ENCODE data around the gene TADA2A.

TADA2A gene

GRCh38 chr17:37375706-37376105 lies 31.0 kb upstream of the TADA2A start, which contains the start of gene C17orf78:
C17orf78 (plus strand) TSS chr17:37375985; CDS start chr17:37376093, 108 bp downstream.
- Histone ChIP-seq H3K9me3 (ENCODE audit: control insufficient read depth in 5 of 5, low read length in 5 of 5) (no peaks in the 10 kb centered on the region), H3K36me3 (ENCODE audit: control insufficient read depth in 5 of 5, insufficient read depth in 5 of 5, low read length in 5 of 5) (no peaks in the 10 kb centered on the region), H3K4me3 (ENCODE audit: low read depth in 1 of 5, low read length in 5 of 5) (no peak within 1 kb of the TSS), H3K27ac (ENCODE audit: low read depth, low read length) (no peak within 1 kb of the TSS), H3K27me3 (ENCODE audit: control insufficient read depth in 5 of 5, insufficient read depth in 4 of 5, low read length in 5 of 5) (no peaks in the 10 kb centered on the region), H3K4me1 (ENCODE audit: control insufficient read depth in 5 of 5, insufficient read depth in 5 of 5, low read length in 5 of 5) (peaks cover 0 to 4% (median 0%) of the 10 kb centered on the region in 5 donors), H3K9ac (ENCODE audit: low read length in 5 of 5) (no peak within 1 kb of the TSS)

GRCh38 chr17:37382056-37382455 lies 24.6 kb upstream of the TADA2A start:
- H3K4me1 ChIP-seq (ENCODE audit: control insufficient read depth in 5 of 5, insufficient read depth in 5 of 5, low read length in 5 of 5): no peaks in the 10 kb centered on the region
- H3K9ac ChIP-seq (ENCODE audit: low read length in 5 of 5): no peak overlapping the region
- H3K27me3 ChIP-seq (ENCODE audit: control insufficient read depth in 5 of 5, insufficient read depth in 4 of 5, low read length in 5 of 5): no peaks in the 10 kb centered on the region
- no peaks in the 10 kb centered on the region for H3K36me3 ChIP-seq (ENCODE audit: control insufficient read depth in 5 of 5, insufficient read depth in 5 of 5, low read length in 5 of 5)
- no peak overlapping the region for H3K27ac ChIP-seq (ENCODE audit: low read depth, low read length)
- no peak overlapping the region for H3K4me3 ChIP-seq (ENCODE audit: low read depth in 1 of 5, low read length in 5 of 5)
- no peaks in the 10 kb centered on the region for H3K9me3 ChIP-seq (ENCODE audit: control insufficient read depth in 5 of 5, low read length in 5 of 5)

GRCh38 chr17:37384560-37385149 lies 22.0 kb upstream of the TADA2A start:
- Histone ChIP-seq H3K27ac (ENCODE audit: low read depth, low read length) (no peak overlapping the region), H3K4me3 (ENCODE audit: low read depth in 1 of 5, low read length in 5 of 5) (no peak overlapping the region), H3K27me3 (ENCODE audit: control insufficient read depth in 5 of 5, insufficient read depth in 4 of 5, low read length in 5 of 5) (no peaks in the 10 kb centered on the region), H3K4me1 (ENCODE audit: control insufficient read depth in 5 of 5, insufficient read depth in 5 of 5, low read length in 5 of 5) (no peaks in the 10 kb centered on the region), H3K36me3 (ENCODE audit: control insufficient read depth in 5 of 5, insufficient read depth in 5 of 5, low read length in 5 of 5) (peaks cover 0 to 3% (median 0%) of the 10 kb centered on the region in 5 donors), H3K9me3 (ENCODE audit: control insufficient read depth in 5 of 5, low read length in 5 of 5) (no peaks in the 10 kb centered on the region), H3K9ac (ENCODE audit: low read length in 5 of 5) (peak overlapping the region in 1 of 5 donors; percentile 2)

- H3K36me3 ChIP-seq (ENCODE audit: control insufficient read depth in 5 of 5, insufficient read depth in 5 of 5, low read length in 5 of 5): peaks cover 0 to 3% (median 0%) of the 10 kb centered on the region in 5 donors
- no peaks in the 10 kb centered on the region for H3K27me3 ChIP-seq (ENCODE audit: control insufficient read depth in 5 of 5, insufficient read depth in 4 of 5, low read length in 5 of 5)
- no peak overlapping the region for H3K27ac ChIP-seq (ENCODE audit: low read depth, low read length)
- no peak overlapping the region for H3K4me3 ChIP-seq (ENCODE audit: low read depth in 1 of 5, low read length in 5 of 5)
- H3K9ac ChIP-seq (ENCODE audit: low read length in 5 of 5): no peak overlapping the region
- no peaks in the 10 kb centered on the region for H3K9me3 ChIP-seq (ENCODE audit: control insufficient read depth in 5 of 5, low read length in 5 of 5)
- H3K4me1 ChIP-seq (ENCODE audit: control insufficient read depth in 5 of 5, insufficient read depth in 5 of 5, low read length in 5 of 5): no peaks in the 10 kb centered on the region
These were observed 21.2 kb upstream of the TADA2A start for GRCh38 chr17:37385474-37385990.

- no peaks in the 10 kb centered on the region for H3K4me1 ChIP-seq (ENCODE audit: control insufficient read depth in 5 of 5, insufficient read depth in 5 of 5, low read length in 5 of 5)
- peaks cover 0 to 3% (median 0%) of the 10 kb centered on the region in 5 donors for H3K36me3 ChIP-seq (ENCODE audit: control insufficient read depth in 5 of 5, insufficient read depth in 5 of 5, low read length in 5 of 5)
- no peaks in the 10 kb centered on the region for H3K9me3 ChIP-seq (ENCODE audit: control insufficient read depth in 5 of 5, low read length in 5 of 5)
- H3K4me3 ChIP-seq (ENCODE audit: low read depth in 1 of 5, low read length in 5 of 5): no peak overlapping the region
- H3K27me3 ChIP-seq (ENCODE audit: control insufficient read depth in 5 of 5, insufficient read depth in 4 of 5, low read length in 5 of 5): no peaks in the 10 kb centered on the region
- no peak overlapping the region for H3K27ac ChIP-seq (ENCODE audit: low read depth, low read length)
- H3K9ac ChIP-seq (ENCODE audit: low read length in 5 of 5): no peak overlapping the region
These were observed 20.2 kb upstream of the TADA2A start for GRCh38 chr17:37386462-37386861.

GRCh38 chr17:37388266-37388665 lies 18.4 kb upstream of the TADA2A start:
- Histone ChIP-seq H3K36me3 (ENCODE audit: control insufficient read depth in 5 of 5, insufficient read depth in 5 of 5, low read length in 5 of 5) (peaks cover 0 to 3% (median 0%) of the 10 kb centered on the region in 5 donors), H3K4me1 (ENCODE audit: control insufficient read depth in 5 of 5, insufficient read depth in 5 of 5, low read length in 5 of 5) (no peaks in the 10 kb centered on the region), H3K9ac (ENCODE audit: low read length in 5 of 5) (no peak overlapping the region), H3K27me3 (ENCODE audit: control insufficient read depth in 5 of 5, insufficient read depth in 4 of 5, low read length in 5 of 5) (no peaks in the 10 kb centered on the region), H3K27ac (ENCODE audit: low read depth, low read length) (no peak overlapping the region), H3K4me3 (ENCODE audit: low read depth in 1 of 5, low read length in 5 of 5) (no peak overlapping the region), H3K9me3 (ENCODE audit: control insufficient read depth in 5 of 5, low read length in 5 of 5) (no peaks in the 10 kb centered on the region)

- Histone ChIP-seq H3K27ac (ENCODE audit: low read depth, low read length) (no peak overlapping the region), H3K27me3 (ENCODE audit: control insufficient read depth in 5 of 5, insufficient read depth in 4 of 5, low read length in 5 of 5) (no peaks in the 10 kb centered on the region), H3K36me3 (ENCODE audit: control insufficient read depth in 5 of 5, insufficient read depth in 5 of 5, low read length in 5 of 5) (peaks cover 0 to 3% (median 0%) of the 10 kb centered on the region in 5 donors), H3K4me3 (ENCODE audit: low read depth in 1 of 5, low read length in 5 of 5) (no peak overlapping the region), H3K9me3 (ENCODE audit: control insufficient read depth in 5 of 5, low read length in 5 of 5) (no peaks in the 10 kb centered on the region), H3K4me1 (ENCODE audit: control insufficient read depth in 5 of 5, insufficient read depth in 5 of 5, low read length in 5 of 5) (no peaks in the 10 kb centered on the region), H3K9ac (ENCODE audit: low read length in 5 of 5) (no peak overlapping the region)
These were observed 17.5 kb upstream of the TADA2A start for GRCh38 chr17:37389160-37389559.

GRCh38 chr17:37391146-37391545 lies 15.5 kb upstream of the TADA2A start:
- no peak overlapping the region for H3K4me3 ChIP-seq (ENCODE audit: low read depth in 1 of 5, low read length in 5 of 5)
- H3K27me3 ChIP-seq (ENCODE audit: control insufficient read depth in 5 of 5, insufficient read depth in 4 of 5, low read length in 5 of 5): no peaks in the 10 kb centered on the region
- H3K36me3 ChIP-seq (ENCODE audit: control insufficient read depth in 5 of 5, insufficient read depth in 5 of 5, low read length in 5 of 5): peaks cover 0 to 3% (median 0%) of the 10 kb centered on the region in 5 donors
- H3K4me1 ChIP-seq (ENCODE audit: control insufficient read depth in 5 of 5, insufficient read depth in 5 of 5, low read length in 5 of 5): no peaks in the 10 kb centered on the region
- H3K9me3 ChIP-seq (ENCODE audit: control insufficient read depth in 5 of 5, low read length in 5 of 5): no peaks in the 10 kb centered on the region
- H3K9ac ChIP-seq (ENCODE audit: low read length in 5 of 5): no peak overlapping the region
- no peak overlapping the region for H3K27ac ChIP-seq (ENCODE audit: low read depth, low read length)

- Histone ChIP-seq H3K27ac (ENCODE audit: low read depth, low read length) (no peak overlapping the region), H3K9me3 (ENCODE audit: control insufficient read depth in 5 of 5, low read length in 5 of 5) (no peaks in the 10 kb centered on the region), H3K4me1 (ENCODE audit: control insufficient read depth in 5 of 5, insufficient read depth in 5 of 5, low read length in 5 of 5) (no peaks in the 10 kb centered on the region), H3K9ac (ENCODE audit: low read length in 5 of 5) (no peak overlapping the region), H3K36me3 (ENCODE audit: control insufficient read depth in 5 of 5, insufficient read depth in 5 of 5, low read length in 5 of 5) (peaks cover 0 to 3% (median 0%) of the 10 kb centered on the region in 5 donors), H3K27me3 (ENCODE audit: control insufficient read depth in 5 of 5, insufficient read depth in 4 of 5, low read length in 5 of 5) (no peaks in the 10 kb centered on the region), H3K4me3 (ENCODE audit: low read depth in 1 of 5, low read length in 5 of 5) (no peak overlapping the region)
These were observed 14.6 kb upstream of the TADA2A start for GRCh38 chr17:37392024-37392590.

GRCh38 chr17:37393352-37393751 lies 13.3 kb upstream of the TADA2A start:
- Histone ChIP-seq H3K36me3 (ENCODE audit: control insufficient read depth in 5 of 5, insufficient read depth in 5 of 5, low read length in 5 of 5) (no peaks in the 10 kb centered on the region), H3K9me3 (ENCODE audit: control insufficient read depth in 5 of 5, low read length in 5 of 5) (no peaks in the 10 kb centered on the region)

More at GRCh38 chr17:37393352-37393751, 13.3 kb upstream of the TADA2A start:
- H3K27me3 ChIP-seq (ENCODE audit: control insufficient read depth in 5 of 5, insufficient read depth in 4 of 5, low read length in 5 of 5): no peaks in the 10 kb centered on the region
- H3K4me3 ChIP-seq (ENCODE audit: low read depth in 1 of 5, low read length in 5 of 5): no peak overlapping the region
- peaks cover 0 to 3% (median 0%) of the 10 kb centered on the region in 5 donors for H3K4me1 ChIP-seq (ENCODE audit: control insufficient read depth in 5 of 5, insufficient read depth in 5 of 5, low read length in 5 of 5)
- H3K9ac ChIP-seq (ENCODE audit: low read length in 5 of 5): no peak overlapping the region
- H3K27ac ChIP-seq (ENCODE audit: low read depth, low read length): no peak overlapping the region
